Measurements from ENCODE around the gene IGSF8.

DNA sequence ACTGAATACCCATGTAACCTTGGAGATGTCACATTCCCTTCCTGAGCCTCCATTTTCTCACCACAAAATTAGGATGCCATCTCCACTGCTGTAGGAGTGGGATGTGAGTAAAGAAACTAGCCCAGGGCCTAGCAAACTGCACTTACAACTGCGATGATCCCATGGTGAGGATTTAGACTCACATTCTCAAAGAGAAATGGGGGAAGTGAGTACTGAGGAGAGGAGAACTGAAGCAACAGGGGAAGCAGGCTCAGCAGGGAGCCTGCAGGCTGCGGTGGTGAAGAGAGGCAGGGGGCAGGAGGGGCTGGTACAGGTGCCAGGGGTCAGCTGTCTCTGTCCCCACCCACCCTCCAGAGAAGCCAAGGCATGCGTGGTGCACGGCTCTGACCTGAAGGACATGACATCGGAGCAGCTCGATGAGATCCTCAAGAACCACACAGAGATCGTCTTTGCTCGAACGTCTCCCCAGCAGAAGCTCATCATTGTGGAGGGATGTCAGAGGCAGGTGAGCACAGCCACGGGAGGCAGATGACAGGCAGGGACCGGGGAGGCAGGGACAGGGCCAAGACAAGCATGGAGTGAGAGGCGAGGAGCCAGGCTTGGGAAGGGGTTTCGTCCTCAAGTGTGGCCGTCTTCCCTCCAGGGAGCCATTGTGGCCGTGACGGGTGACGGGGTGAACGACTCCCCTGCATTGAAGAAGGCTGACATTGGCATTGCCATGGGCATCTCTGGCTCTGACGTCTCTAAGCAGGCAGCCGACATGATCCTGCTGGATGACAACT, 36.6 kb upstream of the IGSF8 start:
- TF ChIP-seq, protein P1, sequence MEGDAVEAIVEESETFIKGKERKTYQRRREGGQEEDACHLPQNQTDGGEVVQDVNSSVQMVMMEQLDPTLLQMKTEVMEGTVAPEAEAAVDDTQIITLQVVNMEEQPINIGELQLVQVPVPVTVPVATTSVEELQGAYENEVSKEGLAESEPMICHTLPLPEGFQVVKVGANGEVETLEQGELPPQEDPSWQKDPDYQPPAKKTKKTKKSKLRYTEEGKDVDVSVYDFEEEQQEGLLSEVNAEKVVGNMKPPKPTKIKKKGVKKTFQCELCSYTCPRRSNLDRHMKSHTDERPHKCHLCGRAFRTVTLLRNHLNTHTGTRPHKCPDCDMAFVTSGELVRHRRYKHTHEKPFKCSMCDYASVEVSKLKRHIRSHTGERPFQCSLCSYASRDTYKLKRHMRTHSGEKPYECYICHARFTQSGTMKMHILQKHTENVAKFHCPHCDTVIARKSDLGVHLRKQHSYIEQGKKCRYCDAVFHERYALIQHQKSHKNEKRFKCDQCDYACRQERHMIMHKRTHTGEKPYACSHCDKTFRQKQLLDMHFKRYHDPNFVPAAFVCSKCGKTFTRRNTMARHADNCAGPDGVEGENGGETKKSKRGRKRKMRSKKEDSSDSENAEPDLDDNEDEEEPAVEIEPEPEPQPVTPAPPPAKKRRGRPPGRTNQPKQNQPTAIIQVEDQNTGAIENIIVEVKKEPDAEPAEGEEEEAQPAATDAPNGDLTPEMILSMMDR (IDR thresholded peaks at IDR 0.05): no peak
- no peak for TF ChIP-seq POLR2A (IDR thresholded peaks at IDR 0.05)
